Chondrocyte (in vitro differentiated cells): Measurements from ENCODE around the gene ELOVL7. TPM values are rescaled to one million over a fixed set of nuclear protein-coding genes. Genes with fewer than 3 reads are reported as not detected.
"Not testable (repeated sequence)": the region's sequence is repeated elsewhere in the genome, so short reads cannot be mapped to it uniquely, and the experiment has no call there.

Experiments
- DNase-seq: peaks from one replicate; pipeline ENCODE4 v3.0.0; 2021; ENCODE audit warnings: mixed read lengths, low spot score
- H3K27ac Mint-ChIP-seq: one replicate; pipeline ENCODE4 v1.8.0; 2021; ENCODE audit warnings: mild to moderate bottlenecking, moderate library complexity, mixed read lengths; ENCODE audit not compliant: unreplicated experiment
- H3K27me3 Mint-ChIP-seq: 2 replicates; pipeline ENCODE4 v1.8.0; 2021; ENCODE audit warnings: low read depth, mixed read lengths
- H3K36me3 Mint-ChIP-seq: 2 replicates; pipeline ENCODE4 v1.8.0; 2021; ENCODE audit warnings: low read depth, mixed read lengths
- H3K4me1 Mint-ChIP-seq: 2 replicates; pipeline ENCODE4 v1.8.0; 2021; ENCODE audit warnings: low read depth, mild to moderate bottlenecking, mixed read lengths
- H3K4me3 Mint-ChIP-seq: one replicate; pipeline ENCODE4 v1.8.0; 2021; ENCODE audit warnings: mild to moderate bottlenecking, moderate library complexity, mixed read lengths; ENCODE audit not compliant: unreplicated experiment
- H3K9me3 Mint-ChIP-seq: 2 replicates; pipeline ENCODE4 v1.8.0; 2021; ENCODE audit warnings: low read depth, mixed read lengths
- total RNA-seq: library from RNA; stranded (reverse); gene quantifications from 3 replicates; pipeline ENCODE4 v1.2.1, GENCODE V29; 2021
- TF ChIP-seq, protein P1 (sequence below): fragments of 200-600 bp; sonication (generic); IDR thresholded peaks from 2 replicates; pipeline ENCODE4 v1.5.0; 2021; ENCODE audit warnings: antibody characterized with exemption, mild to moderate bottlenecking, moderate library complexity

ELOVL7 gene
- total RNA-seq, 1 donor from 2014 or later = 0.40 TPM

DNA sequence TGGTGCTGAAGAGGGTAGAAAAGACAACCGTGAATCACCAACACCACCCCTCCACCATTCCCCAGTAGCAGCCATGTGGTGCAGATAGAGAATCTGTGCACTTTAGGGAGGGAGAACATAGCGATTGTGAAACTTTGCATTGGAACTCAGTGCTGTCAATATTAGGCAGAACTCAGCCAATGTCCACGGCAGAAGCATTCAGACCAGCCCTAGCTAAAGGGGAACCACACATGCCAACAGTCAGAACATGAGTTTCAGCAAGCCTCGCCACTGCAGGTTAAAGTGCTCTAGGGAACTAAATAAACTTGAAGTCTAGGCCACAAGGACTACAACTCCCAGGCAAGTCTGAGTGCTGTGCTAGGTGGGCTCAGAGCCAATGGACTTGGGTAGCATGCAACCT is 105.6 kb downstream of the ELOVL7 start:
- Mint-ChIP-seq H3K27me3 (peaks cover 19% of the 10 kb centered on the region), H3K4me3 (no peak overlapping the region), H3K4me1 (no peaks in the 10 kb centered on the region), H3K27ac (no peak overlapping the region), H3K9me3 (peaks cover 17% of the 10 kb centered on the region), H3K36me3 (peaks cover 6% of the 10 kb centered on the region)
- no peak for DNase-seq
- TF ChIP-seq, protein P1, sequence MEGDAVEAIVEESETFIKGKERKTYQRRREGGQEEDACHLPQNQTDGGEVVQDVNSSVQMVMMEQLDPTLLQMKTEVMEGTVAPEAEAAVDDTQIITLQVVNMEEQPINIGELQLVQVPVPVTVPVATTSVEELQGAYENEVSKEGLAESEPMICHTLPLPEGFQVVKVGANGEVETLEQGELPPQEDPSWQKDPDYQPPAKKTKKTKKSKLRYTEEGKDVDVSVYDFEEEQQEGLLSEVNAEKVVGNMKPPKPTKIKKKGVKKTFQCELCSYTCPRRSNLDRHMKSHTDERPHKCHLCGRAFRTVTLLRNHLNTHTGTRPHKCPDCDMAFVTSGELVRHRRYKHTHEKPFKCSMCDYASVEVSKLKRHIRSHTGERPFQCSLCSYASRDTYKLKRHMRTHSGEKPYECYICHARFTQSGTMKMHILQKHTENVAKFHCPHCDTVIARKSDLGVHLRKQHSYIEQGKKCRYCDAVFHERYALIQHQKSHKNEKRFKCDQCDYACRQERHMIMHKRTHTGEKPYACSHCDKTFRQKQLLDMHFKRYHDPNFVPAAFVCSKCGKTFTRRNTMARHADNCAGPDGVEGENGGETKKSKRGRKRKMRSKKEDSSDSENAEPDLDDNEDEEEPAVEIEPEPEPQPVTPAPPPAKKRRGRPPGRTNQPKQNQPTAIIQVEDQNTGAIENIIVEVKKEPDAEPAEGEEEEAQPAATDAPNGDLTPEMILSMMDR = no peak

GRCh38 chr5:60730858-60731257 is 113.2 kb downstream of the ELOVL7 start:
- Mint-ChIP-seq H3K9me3 (peaks cover 11% of the 10 kb centered on the region), H3K27me3 (peaks cover 39% of the 10 kb centered on the region)
- DNase-seq, H3K4me1 Mint-ChIP-seq, H3K4me3 Mint-ChIP-seq, H3K27ac Mint-ChIP-seq, H3K36me3 Mint-ChIP-seq: not testable (repeated sequence)

DNA sequence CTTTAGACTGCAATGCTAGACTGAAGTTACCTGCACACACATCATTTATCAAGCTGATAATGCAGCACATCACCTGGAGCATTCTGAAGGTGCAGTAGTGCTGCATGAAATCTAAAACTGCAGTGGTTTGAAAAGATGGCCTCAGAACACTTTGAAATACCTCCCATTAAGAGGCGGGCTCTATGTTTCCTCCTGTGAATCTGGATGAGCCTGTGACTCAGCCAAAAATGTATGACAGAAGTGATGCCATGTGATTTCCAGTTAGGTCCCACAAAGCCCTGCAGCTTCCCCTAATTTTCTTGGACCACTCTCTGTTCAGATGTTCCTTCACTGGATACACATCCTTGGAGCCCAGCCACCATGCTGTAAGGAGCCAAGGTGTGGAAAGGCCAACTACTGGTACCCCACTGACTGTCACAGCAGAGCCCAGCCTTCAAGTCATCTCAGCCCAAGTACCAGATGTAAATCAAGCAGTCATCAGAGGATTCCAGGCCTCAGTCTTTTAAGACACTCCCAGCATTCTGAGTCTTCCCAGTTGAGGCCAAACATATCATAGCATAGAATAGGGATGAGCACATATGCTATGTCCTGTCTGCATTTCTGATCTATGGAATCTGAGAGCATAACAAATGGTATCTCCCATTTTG is 116.9 kb downstream of the ELOVL7 start:
- H3K27me3 Mint-ChIP-seq = peaks cover 38% of the 10 kb centered on the region
- no peak for DNase-seq
- no peak overlapping the region for H3K4me3 Mint-ChIP-seq
- peaks cover 11% of the 10 kb centered on the region for H3K9me3 Mint-ChIP-seq
- TF ChIP-seq, protein P1 = no peak
- peaks cover 2% of the 10 kb centered on the region for H3K36me3 Mint-ChIP-seq
- no peak overlapping the region for H3K27ac Mint-ChIP-seq
- H3K4me1 Mint-ChIP-seq = no peaks in the 10 kb centered on the region

- Mint-ChIP-seq H3K27me3 (peaks cover 42% of the 10 kb centered on the region), H3K4me3 (no peak overlapping the region), H3K9me3 (no peaks in the 10 kb centered on the region), H3K27ac (no peak overlapping the region), H3K4me1 (no peaks in the 10 kb centered on the region), H3K36me3 (no peaks in the 10 kb centered on the region)
- TF ChIP-seq, protein P1 = no peak
- no peak for DNase-seq
These were observed 119.9 kb downstream of the ELOVL7 start for GRCh38 chr5:60724126-60724525.

GRCh38 chr5:60722416-60722815 is 121.7 kb downstream of the ELOVL7 start:
- Mint-ChIP-seq H3K36me3 (no peaks in the 10 kb centered on the region), H3K4me3 (no peak overlapping the region), H3K27ac (no peak overlapping the region), H3K4me1 (no peaks in the 10 kb centered on the region), H3K27me3 (peaks cover 48% of the 10 kb centered on the region), H3K9me3 (no peaks in the 10 kb centered on the region)
- no peak for DNase-seq
- TF ChIP-seq, protein P1 = no peak

GRCh38 chr5:60719329-60719728 is 124.7 kb downstream of the ELOVL7 start:
- H3K4me3 Mint-ChIP-seq = no peak overlapping the region
- peaks cover 54% of the 10 kb centered on the region for H3K27me3 Mint-ChIP-seq
- no peaks in the 10 kb centered on the region for H3K9me3 Mint-ChIP-seq
- H3K36me3 Mint-ChIP-seq = no peaks in the 10 kb centered on the region
- no peaks in the 10 kb centered on the region for H3K4me1 Mint-ChIP-seq
- TF ChIP-seq, protein P1 = no peak
- H3K27ac Mint-ChIP-seq = no peak overlapping the region
- DNase-seq = no peak
